Psoas muscle (tissue), 8 donors: ENCODE measurements around the gene ATP13A1. TPM values are rescaled to one million over a fixed set of nuclear protein-coding genes. Genes with fewer than 3 reads are reported as not detected.
"Not testable (repeated sequence)": the region's sequence is repeated elsewhere in the genome, so short reads cannot be mapped to it uniquely, and the experiment has no call there.

ENCODE experiments used
- ATAC-seq, 4 donors: fragments of 200-7000 bp; cut with Tn5 transposase; one replicate each; pipeline ENCODE4 v1.9.1; 2020; ENCODE audit warnings: moderate library complexity in 3 of 4, mild to moderate bottlenecking in 2 of 4
- DNase-seq, 2 donors: peaks; one replicate each; pipeline ENCODE4 v3.0.0-alpha.2; 2020
- H3K27ac ChIP-seq: fragments of 200-600 bp; one replicate; pipeline ENCODE4 v1.8.0; 2022
- H3K27me3 ChIP-seq, 3 donors: fragments of 200-600 bp in 1 of 3; one replicate each; pipeline versions ENCODE4 v1.6.1 to v1.8.0; 2013 to 2022; ENCODE audit warnings: low read length in 2 of 3, mild to moderate bottlenecking in 2 of 3, moderate library complexity in 1 of 3; ENCODE audit not compliant: insufficient read depth in 3 of 3
- H3K36me3 ChIP-seq, 2 donors: fragments of 200-600 bp in 1 of 2; one replicate each; pipeline versions ENCODE4 v1.6.1 to v1.8.0; 2013 to 2022; ENCODE audit warnings: low read depth in 1 of 2, mild to moderate bottlenecking in 1 of 2, moderate library complexity in 1 of 2; ENCODE audit not compliant: insufficient read depth in 1 of 2
- H3K4me1 ChIP-seq: fragments of 200-600 bp; one replicate; pipeline ENCODE4 v1.8.0; 2022
- H3K4me3 ChIP-seq: fragments of 200-600 bp; one replicate; pipeline ENCODE4 v1.8.0; 2022; ENCODE audit warnings: mild to moderate bottlenecking
- H3K9me3 ChIP-seq: fragments of 200-600 bp; one replicate; pipeline ENCODE4 v1.8.0; 2022
- CTCF ChIP-seq: fragments of 200-600 bp; IDR thresholded peaks from one replicate; pipeline ENCODE4 v1.8.0; 2022; ENCODE audit warnings: antibody characterized with exemption
- WGBS, 3 donors: extraction: QIAGEN DNeasy Blood & Tissue Kit; methylation state at CpG; one replicate each; pipeline versions ENCODE4 v1.1.6 to v1.1.7; 2013; 5-methylcytosine and 5-hydroxymethylcytosine counted together
- intact Hi-C, 2 donors: fragments of 100-400 bp; cut with DNase I; formaldehyde crosslinking; loops; one replicate each; pipeline versions ENCODE4 v1.11.0 to v1.14.2; 2022
- polyA plus RNA-seq, 3 donors: library from polyadenylated mRNA; stranded (reverse); fragments of 200-250 nt; gene quantifications; one replicate each; pipeline ENCODE4 v1.2.3, GENCODE V29; 2013
- total RNA-seq, 4 donors: library from RNA; stranded (reverse); fragmentation: NEBNext Ultra II Directional in 2 of 4; extraction: Animal tissue kit (Norgen Biotek cat#: 25700) in 2 of 4; gene quantifications; one replicate each; pipeline versions ENCODE4 v1.2.1 to v1.2.4, GENCODE V29; 2021 to 2023
- donor health status: healthy with polysubstance abuse.
- donor health status: DM: no; HTN: no; CAD: no; lungs with moderate emphysema.
- donor health status: Bipolar disorder and iron deficiency.
- donor health status: healthy.
- donor health status: DM: yes; HTN: yes; CAD: no.
- donor health status: DM: no; HTN: no; CAD: no.
- donor health status: DM: no; HTN: no; CAD: no.
- donor health status: DM: yes; HTN: yes; CAD: no.

Gene ATP13A1
- total and polyA plus RNA-seq, 7 donors, result 15.4 to 27.5 (median 20.6) TPM

DNA sequence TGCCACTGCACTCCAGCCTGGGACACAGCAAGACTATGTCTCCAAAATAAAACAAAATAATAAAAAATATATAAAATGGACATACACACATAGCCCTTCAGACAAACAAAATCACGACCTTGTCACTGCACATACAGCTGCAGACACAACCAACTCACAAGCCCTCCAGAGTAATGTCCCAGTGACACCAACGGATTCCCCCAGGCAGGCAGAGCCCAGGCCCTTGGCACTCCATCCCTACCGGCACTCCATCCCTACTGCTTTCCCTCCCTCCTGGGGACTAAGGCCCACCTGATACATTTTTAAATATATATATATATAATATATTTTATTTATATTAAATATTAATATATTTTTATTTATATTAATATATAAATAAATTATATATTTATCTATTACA is 23.6 kb upstream of the ATP13A1 start:
- Histone ChIP-seq H3K4me3 (no peak overlapping the region), H3K27me3 (no peaks in the 10 kb centered on the region), H3K9me3 (peaks cover 24% of the 10 kb centered on the region), H3K27ac (no peak overlapping the region), H3K36me3 (no peaks in the 10 kb centered on the region), H3K4me1 (no peaks in the 10 kb centered on the region)
- TF ChIP-seq CTCF, result no peak
- ATAC-seq (no peak), DNase-seq (no peak)
- intact Hi-C loops, result no loop called here
- 89 to 93% (median 90%) methylated on average over 3 of the region's 3 CpGs for WGBS, 3 donors

- no peak overlapping the region for H3K27ac ChIP-seq
- no peak for DNase-seq
- no peak overlapping the region for H3K4me3 ChIP-seq
- no peaks in the 10 kb centered on the region for H3K36me3 ChIP-seq
- H3K9me3 ChIP-seq, result peaks cover 24% of the 10 kb centered on the region
- TF ChIP-seq CTCF, result no peak
- no peaks in the 10 kb centered on the region for H3K27me3 ChIP-seq
- 97 to 99% (median 99%) methylated on average over 6 of the region's 6 CpGs for WGBS, 3 donors
- intact Hi-C loops, result no loop called here
- H3K4me1 ChIP-seq, result no peaks in the 10 kb centered on the region
- ATAC-seq, result no peak
These were observed 23.1 kb upstream of the ATP13A1 start for GRCh38 chr19:19686580-19686979.

- H3K27me3 ChIP-seq, H3K4me1 ChIP-seq, ATAC-seq, H3K4me3 ChIP-seq, DNase-seq, intact Hi-C loops, H3K27ac ChIP-seq, H3K36me3 ChIP-seq: not testable (repeated sequence)
- WGBS, 3 donors, result 95 to 98% (median 95%) methylated on average over 15 of the region's 15 CpGs
- peaks cover 24% of the 10 kb centered on the region for H3K9me3 ChIP-seq
These were observed 22.6 kb upstream of the ATP13A1 start for GRCh38 chr19:19686119-19686518.

- Histone ChIP-seq H3K27me3 (no peaks in the 10 kb centered on the region), H3K4me1 (no peaks in the 10 kb centered on the region)
These were observed 15.9 kb upstream of the ATP13A1 start for GRCh38 chr19:19679176-19680073.

More at GRCh38 chr19:19679176-19680073, 15.9 kb upstream of the ATP13A1 start:
- no peak for ATAC-seq
- H3K4me3 ChIP-seq, result no peak overlapping the region
- intact Hi-C loops, result no loop called here
- peaks cover 17 to 40% of the 10 kb centered on the region in 2 donors for H3K36me3 ChIP-seq
- no peak for DNase-seq
- H3K27ac ChIP-seq, result no peak overlapping the region
- no peak for TF ChIP-seq CTCF
- 94 to 97% (median 96%) methylated on average over 20 of the region's 20 CpGs for WGBS, 3 donors
- H3K9me3 ChIP-seq, result peaks cover 8% of the 10 kb centered on the region
